Fibroblast of pulmonary artery (primary cell): Measurements from ENCODE around the gene INTS3.
A peak's percentile ranks its signal among the peaks of the same experiment; 100 is the strongest.

Experiments used
- DNase-seq: peaks from one replicate; pipeline ENCODE4 v3.0.0-alpha.2; 2010; ENCODE audit warnings: low read depth
- H3K4me3 ChIP-seq: replicated peaks from 2 replicates; pipeline ENCODE4 v1.5.1; 2011; ENCODE audit warnings: low read depth, mild to moderate bottlenecking, control low read depth, low read length, moderate library complexity
- TF ChIP-seq, protein P1 (sequence below): IDR thresholded peaks from 2 replicates; pipeline ENCODE4 v1.5.1; 2011; ENCODE audit warnings: mild to moderate bottlenecking, control low read depth, low read length, inconsistent platforms; ENCODE audit errors: missing control alignments

The INTS3 gene

DNA sequence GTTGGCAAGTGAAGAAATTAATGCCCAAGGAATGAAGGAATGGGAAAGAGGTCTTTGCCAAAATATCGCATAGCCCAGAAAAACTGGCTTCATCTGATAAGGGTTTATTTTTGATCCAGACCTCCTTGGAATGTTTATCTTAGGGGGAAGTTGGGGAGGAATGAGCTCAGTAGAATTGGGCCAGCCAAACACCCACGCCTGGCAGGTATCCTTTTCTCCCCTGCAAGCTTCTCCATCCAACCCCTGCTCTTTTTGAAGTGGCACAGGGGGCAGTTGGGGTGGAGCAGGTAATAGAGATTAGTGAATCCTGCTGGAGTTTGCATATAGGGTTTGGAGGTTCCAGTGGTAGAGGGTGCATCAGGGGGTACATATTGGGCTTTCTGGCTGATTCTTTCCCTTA, 21.1 kb downstream of the INTS3 start:
- no peak for DNase-seq
- TF ChIP-seq, protein P1, sequence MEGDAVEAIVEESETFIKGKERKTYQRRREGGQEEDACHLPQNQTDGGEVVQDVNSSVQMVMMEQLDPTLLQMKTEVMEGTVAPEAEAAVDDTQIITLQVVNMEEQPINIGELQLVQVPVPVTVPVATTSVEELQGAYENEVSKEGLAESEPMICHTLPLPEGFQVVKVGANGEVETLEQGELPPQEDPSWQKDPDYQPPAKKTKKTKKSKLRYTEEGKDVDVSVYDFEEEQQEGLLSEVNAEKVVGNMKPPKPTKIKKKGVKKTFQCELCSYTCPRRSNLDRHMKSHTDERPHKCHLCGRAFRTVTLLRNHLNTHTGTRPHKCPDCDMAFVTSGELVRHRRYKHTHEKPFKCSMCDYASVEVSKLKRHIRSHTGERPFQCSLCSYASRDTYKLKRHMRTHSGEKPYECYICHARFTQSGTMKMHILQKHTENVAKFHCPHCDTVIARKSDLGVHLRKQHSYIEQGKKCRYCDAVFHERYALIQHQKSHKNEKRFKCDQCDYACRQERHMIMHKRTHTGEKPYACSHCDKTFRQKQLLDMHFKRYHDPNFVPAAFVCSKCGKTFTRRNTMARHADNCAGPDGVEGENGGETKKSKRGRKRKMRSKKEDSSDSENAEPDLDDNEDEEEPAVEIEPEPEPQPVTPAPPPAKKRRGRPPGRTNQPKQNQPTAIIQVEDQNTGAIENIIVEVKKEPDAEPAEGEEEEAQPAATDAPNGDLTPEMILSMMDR, result no peak
- no peak overlapping the region for H3K4me3 ChIP-seq

DNA sequence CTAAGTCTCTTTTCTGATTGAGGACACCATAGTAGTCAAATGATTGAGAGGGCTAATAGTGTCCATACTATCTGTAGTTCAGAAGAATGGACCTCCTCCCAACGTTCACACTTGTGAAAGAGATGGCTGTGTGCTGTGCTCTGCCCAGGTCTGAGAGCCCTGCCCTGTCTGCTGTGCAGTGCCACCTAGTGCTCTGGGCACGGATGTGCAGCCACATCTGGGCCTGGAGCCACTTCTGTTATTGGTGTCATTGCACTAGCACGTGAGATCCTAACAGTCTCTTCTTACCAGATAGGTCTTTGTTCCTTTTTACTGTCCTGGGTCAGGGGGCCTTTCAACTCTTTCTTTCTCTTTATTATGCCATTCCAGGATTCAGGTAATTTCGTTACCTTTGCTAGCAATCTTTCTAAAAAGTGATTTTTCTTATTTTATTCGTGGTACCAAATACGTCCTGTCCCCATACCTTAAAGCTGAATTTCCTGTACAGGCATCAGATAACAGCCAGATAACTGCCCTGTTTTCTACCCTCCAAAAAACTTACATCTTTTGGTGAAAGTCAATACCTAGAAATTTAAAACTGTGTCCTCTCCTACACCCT, 21.7 kb downstream of the INTS3 start:
- TF ChIP-seq, protein P1, result no peak
- DNase-seq, result peak; percentile 88
- no peak overlapping the region for H3K4me3 ChIP-seq

DNA sequence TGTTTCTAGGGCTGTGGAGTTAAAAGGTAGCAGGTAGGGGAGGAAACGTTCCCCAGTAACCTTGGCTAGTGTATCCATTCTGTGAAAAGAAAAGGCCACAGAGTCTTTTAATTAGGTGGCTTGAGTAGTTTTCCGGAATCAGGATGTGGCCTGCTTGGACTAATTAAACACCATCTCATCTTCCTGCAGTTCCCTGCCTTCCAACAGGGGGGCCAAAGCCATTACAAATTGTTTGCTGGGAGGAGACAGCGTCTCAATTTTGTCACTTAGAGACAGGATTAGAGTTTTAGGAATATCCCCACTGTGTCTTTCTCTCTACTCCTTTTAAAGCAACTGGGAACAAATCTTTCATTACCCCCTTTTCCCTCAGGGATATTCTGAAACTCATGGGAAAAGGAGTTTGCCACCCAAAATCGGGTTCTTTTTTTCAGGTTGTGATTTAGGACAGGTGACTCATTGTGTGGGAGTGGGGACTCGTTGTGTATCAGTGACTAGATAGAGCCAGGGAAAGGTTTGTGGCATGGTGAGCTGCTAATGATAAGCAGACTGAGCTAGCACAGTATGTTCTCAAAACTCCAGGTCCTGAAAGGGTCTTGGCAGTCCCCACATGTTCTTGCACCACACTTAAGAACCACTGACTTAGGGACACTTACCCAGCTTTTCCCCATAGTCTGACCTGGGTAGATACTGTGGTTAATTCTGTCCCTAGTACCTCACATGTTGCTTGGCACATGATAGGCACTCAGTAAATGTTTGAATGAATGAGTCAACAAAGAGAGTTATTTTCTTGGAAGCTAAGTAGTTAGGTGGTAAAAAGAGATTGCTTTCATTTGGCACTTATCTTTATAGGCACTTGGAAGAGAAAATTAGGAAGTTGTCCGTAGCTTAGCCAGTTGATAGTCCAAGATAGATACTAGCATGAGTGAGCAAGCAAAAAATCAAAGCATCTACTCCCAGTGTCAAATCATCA, 22.5 kb downstream of the INTS3 start:
- no peak overlapping the region for H3K4me3 ChIP-seq
- TF ChIP-seq, protein P1, result peak; percentile 38
- DNase-seq, result peak; percentile 56

DNA sequence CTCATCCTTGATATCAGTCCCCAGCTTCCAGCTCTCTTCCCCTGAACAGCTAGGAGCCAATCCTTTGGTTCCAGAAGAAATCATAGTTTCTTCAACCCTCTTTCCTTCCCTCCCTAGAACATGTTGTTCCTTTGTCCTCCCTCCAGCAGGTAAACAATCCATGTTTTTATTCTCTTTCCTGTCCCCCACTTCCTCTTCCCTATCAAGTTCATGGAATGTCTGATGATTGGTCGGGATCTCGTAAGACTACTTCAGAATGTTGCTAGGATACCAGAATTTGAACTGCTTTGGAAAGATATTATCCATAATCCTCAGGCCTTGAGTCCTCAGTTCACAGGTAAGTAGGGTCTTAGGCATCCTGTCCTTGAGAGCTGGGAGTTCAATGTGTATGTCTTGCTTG, 24.2 kb downstream of the INTS3 start:
- TF ChIP-seq, protein P1, result no peak
- peak; percentile 65 for DNase-seq
- no peak overlapping the region for H3K4me3 ChIP-seq

DNA sequence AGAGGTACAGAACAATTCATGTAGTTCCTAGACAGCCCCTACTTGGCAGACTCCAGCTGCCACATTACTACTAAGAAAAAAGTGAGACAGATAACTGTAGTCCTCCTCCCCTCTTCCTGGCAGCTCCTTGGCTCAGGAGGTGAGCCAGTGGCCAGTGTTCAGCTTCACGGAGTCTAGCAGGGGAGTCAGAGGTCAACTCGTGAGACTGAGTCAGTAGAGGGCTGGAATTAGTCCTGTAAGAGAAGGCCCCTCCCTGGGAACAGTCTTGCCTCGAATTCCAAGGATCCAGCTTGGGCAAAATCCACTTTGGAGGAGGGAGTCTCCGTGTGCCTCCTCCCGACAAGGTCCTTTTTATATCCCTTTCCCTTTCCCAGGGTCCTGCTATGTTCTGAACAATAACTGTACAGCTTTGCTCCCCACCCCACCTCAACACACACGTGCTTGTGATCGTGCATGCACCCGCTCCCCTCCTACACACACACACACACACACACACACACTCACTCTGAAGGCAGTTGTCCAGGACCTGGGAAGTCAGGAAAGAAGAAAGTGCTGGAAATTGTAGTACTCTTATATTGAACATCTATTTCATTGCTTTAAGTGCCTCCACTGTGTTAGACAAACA, 24.8 kb downstream of the INTS3 start:
- peak; percentile 97 for DNase-seq
- TF ChIP-seq, protein P1, result no peak
- no peak overlapping the region for H3K4me3 ChIP-seq

DNA sequence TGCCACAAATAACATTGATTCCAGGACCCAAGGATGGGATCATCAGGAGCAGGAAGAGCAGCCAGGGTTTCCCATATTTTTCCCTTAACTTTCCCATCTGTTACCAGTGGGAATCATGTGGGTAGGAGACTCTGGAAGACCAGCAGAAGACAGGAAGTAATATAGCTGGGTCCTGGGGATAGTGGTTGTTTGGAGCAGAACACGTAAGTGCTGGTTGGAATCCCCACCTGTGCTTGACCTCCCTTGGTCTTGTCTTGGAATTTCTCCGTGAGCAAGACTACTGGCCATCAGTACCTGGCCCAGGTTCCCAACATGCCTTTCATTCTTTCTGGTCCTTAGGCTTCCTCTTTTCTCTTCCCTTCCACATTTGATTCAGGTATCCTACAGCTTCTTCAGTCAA, 26.4 kb downstream of the INTS3 start:
- TF ChIP-seq, protein P1, result no peak
- no peak overlapping the region for H3K4me3 ChIP-seq
- DNase-seq, result no peak
